ENCODE measurements around the gene AREL1. TPM values are rescaled to one million over a fixed set of nuclear protein-coding genes. Genes with fewer than 3 reads are reported as not detected.

Gene AREL1
- total RNA-seq, 1 donor from 2014 or later = 54.6 TPM

DNA sequence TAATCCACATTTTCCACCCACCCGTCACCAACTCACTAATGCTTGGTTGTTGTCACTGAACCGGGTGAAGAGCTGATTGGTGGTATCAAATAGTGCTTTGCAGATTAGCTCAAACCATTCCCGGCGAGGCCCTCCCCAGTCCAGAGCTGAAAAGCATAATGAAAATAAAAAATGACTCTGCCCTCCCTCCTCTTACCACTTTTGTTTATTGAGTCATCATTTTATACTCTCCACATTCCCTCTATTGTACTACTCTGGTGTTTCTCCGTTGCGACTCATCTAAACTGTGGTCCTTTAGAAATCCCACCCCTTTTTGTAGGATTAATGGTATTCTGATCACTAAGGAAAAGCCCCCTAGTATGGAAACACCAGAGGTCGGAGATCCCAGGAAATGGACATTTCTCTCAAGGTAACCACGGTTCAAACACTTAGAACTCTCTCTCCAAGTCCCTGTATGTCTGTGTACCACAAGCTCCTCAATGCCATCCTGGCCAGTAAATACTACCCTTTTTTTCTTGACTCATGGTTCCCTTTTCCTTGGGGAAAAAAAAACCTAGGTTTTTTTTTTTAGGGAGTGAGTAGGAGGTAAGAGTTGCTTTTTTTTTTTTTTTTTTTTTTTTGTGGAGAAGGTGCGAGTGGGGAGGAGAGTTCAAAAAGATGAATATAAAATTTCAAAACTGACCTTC is 42.0 kb downstream of the AREL1 start:
- Mint-ChIP-seq H3K4me3 (ENCODE audit: unreplicated experiment) (no peak overlapping the region), H3K4me1 (ENCODE audit: low read depth, unreplicated experiment) (peaks cover 27% of the 10 kb centered on the region), H3K27me3 (ENCODE audit: low read depth, unreplicated experiment) (no peaks in the 10 kb centered on the region), H3K36me3 (ENCODE audit: low read depth, unreplicated experiment) (peaks cover 34% of the 10 kb centered on the region), H3K27ac (ENCODE audit: unreplicated experiment) (peak overlapping the region; percentile 80), H3K9me3 (ENCODE audit: unreplicated experiment) (no peaks in the 10 kb centered on the region)
- H3K4me3 ChIP-seq (ENCODE audit: insufficient read depth, low read depth, low read length) = peak overlapping the region; percentile 23
- no peaks in the 10 kb centered on the region for H3K9me3 ChIP-seq (ENCODE audit: insufficient read depth, low read depth, low read length)
- no peaks in the 10 kb centered on the region for H3K79me2 ChIP-seq (ENCODE audit: insufficient read depth, low read length)
- no peak for FAIRE-seq
- H3K9ac ChIP-seq (ENCODE audit: low read length) = peak overlapping the region; percentile 59
- H3K27me3 ChIP-seq (ENCODE audit: insufficient read depth, low read length) = no peaks in the 10 kb centered on the region
- H2AFZ ChIP-seq (ENCODE audit: low read depth, low read length) = no peak overlapping the region
- H3K27ac ChIP-seq (ENCODE audit: low read depth, low read length) = peak overlapping the region; percentile 82
- H3K4me2 ChIP-seq (ENCODE audit: low read length) = peak overlapping the region; percentile 73
- H4K20me1 ChIP-seq (ENCODE audit: insufficient read depth, low read length) = no peaks in the 10 kb centered on the region
- DNase-seq (ENCODE audit: low read depth) = peak; percentile 80
- peaks cover 49% of the 10 kb centered on the region for H3K36me3 ChIP-seq (ENCODE audit: insufficient read depth, low read length)
- peaks cover 31% of the 10 kb centered on the region for H3K4me1 ChIP-seq (ENCODE audit: insufficient read depth, low read length)
- TF ChIP-seq, protein P1, sequence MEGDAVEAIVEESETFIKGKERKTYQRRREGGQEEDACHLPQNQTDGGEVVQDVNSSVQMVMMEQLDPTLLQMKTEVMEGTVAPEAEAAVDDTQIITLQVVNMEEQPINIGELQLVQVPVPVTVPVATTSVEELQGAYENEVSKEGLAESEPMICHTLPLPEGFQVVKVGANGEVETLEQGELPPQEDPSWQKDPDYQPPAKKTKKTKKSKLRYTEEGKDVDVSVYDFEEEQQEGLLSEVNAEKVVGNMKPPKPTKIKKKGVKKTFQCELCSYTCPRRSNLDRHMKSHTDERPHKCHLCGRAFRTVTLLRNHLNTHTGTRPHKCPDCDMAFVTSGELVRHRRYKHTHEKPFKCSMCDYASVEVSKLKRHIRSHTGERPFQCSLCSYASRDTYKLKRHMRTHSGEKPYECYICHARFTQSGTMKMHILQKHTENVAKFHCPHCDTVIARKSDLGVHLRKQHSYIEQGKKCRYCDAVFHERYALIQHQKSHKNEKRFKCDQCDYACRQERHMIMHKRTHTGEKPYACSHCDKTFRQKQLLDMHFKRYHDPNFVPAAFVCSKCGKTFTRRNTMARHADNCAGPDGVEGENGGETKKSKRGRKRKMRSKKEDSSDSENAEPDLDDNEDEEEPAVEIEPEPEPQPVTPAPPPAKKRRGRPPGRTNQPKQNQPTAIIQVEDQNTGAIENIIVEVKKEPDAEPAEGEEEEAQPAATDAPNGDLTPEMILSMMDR (IDR thresholded peaks at IDR 0.05; ENCODE audit: insufficient read depth, low read depth, low read length) = no peak
- no peak for TF ChIP-seq EZH2 (IDR thresholded peaks at IDR 0.05; ENCODE audit: insufficient read depth, low read length)

DNA sequence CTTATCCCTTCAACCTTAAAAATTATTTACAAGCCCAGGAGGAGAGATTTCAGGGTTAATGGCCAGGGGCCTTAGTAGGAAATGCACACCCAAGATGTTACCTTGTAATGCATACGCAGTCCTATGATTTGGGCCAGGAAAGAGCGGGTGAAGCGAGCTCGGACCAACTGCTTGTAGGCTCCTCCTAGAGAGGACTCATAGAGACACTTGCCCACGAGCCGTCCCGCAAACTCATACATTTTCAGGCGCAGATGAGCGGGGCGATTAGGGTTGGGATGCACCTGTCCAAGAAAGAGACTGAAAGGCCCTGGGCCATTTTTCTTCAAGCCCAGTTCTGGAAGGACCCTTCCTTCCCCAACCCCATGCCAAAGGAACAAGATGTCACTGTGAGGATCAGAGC is 43.0 kb downstream of the AREL1 start:
- no peak for FAIRE-seq
- no peaks in the 10 kb centered on the region for H4K20me1 ChIP-seq (ENCODE audit: insufficient read depth, low read length)
- no peak overlapping the region for H3K4me2 ChIP-seq (ENCODE audit: low read length)
- H3K36me3 ChIP-seq (ENCODE audit: insufficient read depth, low read length) = peaks cover 41% of the 10 kb centered on the region
- H3K9ac ChIP-seq (ENCODE audit: low read length) = no peak overlapping the region
- no peak for DNase-seq (ENCODE audit: low read depth)
- no peaks in the 10 kb centered on the region for H3K79me2 ChIP-seq (ENCODE audit: insufficient read depth, low read length)
- Mint-ChIP-seq H3K4me3 (ENCODE audit: unreplicated experiment) (no peak overlapping the region), H3K27me3 (ENCODE audit: low read depth, unreplicated experiment) (no peaks in the 10 kb centered on the region), H3K27ac (ENCODE audit: unreplicated experiment) (no peak overlapping the region), H3K4me1 (ENCODE audit: low read depth, unreplicated experiment) (peaks cover 29% of the 10 kb centered on the region), H3K9me3 (ENCODE audit: unreplicated experiment) (no peaks in the 10 kb centered on the region), H3K36me3 (ENCODE audit: low read depth, unreplicated experiment) (peaks cover 36% of the 10 kb centered on the region)
- peaks cover 31% of the 10 kb centered on the region for H3K4me1 ChIP-seq (ENCODE audit: insufficient read depth, low read length)
- H2AFZ ChIP-seq (ENCODE audit: low read depth, low read length) = no peak overlapping the region
- no peaks in the 10 kb centered on the region for H3K27me3 ChIP-seq (ENCODE audit: insufficient read depth, low read length)
- no peak overlapping the region for H3K4me3 ChIP-seq (ENCODE audit: insufficient read depth, low read depth, low read length)
- TF ChIP-seq, protein P1 (IDR thresholded peaks at IDR 0.05; ENCODE audit: insufficient read depth, low read depth, low read length) = no peak
- no peak for TF ChIP-seq EZH2 (IDR thresholded peaks at IDR 0.05; ENCODE audit: insufficient read depth, low read length)
- no peaks in the 10 kb centered on the region for H3K9me3 ChIP-seq (ENCODE audit: insufficient read depth, low read depth, low read length)
- no peak overlapping the region for H3K27ac ChIP-seq (ENCODE audit: low read depth, low read length)

DNA sequence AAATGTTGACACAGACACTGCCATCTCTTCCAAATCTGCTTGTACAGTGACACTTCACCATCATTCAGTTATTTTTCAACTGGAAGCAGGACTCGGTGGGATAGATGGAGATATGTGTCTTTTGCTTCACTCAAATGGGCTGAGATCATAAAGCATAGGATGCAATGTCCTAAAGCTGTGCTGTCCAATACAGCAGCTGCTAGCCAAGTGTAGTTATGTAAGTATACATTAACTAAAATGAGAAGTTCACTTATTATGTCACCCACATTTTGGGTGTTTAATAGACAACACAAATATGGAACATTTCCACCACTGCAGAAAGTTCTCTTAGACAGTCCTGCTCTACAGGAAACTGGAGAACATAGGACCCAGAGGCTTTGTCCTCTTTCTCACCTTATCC is 43.6 kb downstream of the AREL1 start:
- Histone ChIP-seq H3K27ac (ENCODE audit: low read depth, low read length) (no peak overlapping the region), H3K4me3 (ENCODE audit: insufficient read depth, low read depth, low read length) (no peak overlapping the region), H3K9me3 (ENCODE audit: insufficient read depth, low read depth, low read length) (no peaks in the 10 kb centered on the region), H3K9ac (ENCODE audit: low read length) (no peak overlapping the region), H2AFZ (ENCODE audit: low read depth, low read length) (no peak overlapping the region), H3K36me3 (ENCODE audit: insufficient read depth, low read length) (peaks cover 43% of the 10 kb centered on the region), H3K79me2 (ENCODE audit: insufficient read depth, low read length) (no peaks in the 10 kb centered on the region), H3K27me3 (ENCODE audit: insufficient read depth, low read length) (no peaks in the 10 kb centered on the region), H4K20me1 (ENCODE audit: insufficient read depth, low read length) (no peaks in the 10 kb centered on the region), H3K4me1 (ENCODE audit: insufficient read depth, low read length) (peaks cover 31% of the 10 kb centered on the region), H3K4me2 (ENCODE audit: low read length) (no peak overlapping the region)
- peaks cover 29% of the 10 kb centered on the region for H3K4me1 Mint-ChIP-seq (ENCODE audit: low read depth, unreplicated experiment)
- H3K27me3 Mint-ChIP-seq (ENCODE audit: low read depth, unreplicated experiment) = no peaks in the 10 kb centered on the region
- peaks cover 36% of the 10 kb centered on the region for H3K36me3 Mint-ChIP-seq (ENCODE audit: low read depth, unreplicated experiment)
- TF ChIP-seq EZH2 (IDR thresholded peaks at IDR 0.05; ENCODE audit: insufficient read depth, low read length) = no peak
- TF ChIP-seq, protein P1 (IDR thresholded peaks at IDR 0.05; ENCODE audit: insufficient read depth, low read depth, low read length) = no peak
- no peak overlapping the region for H3K27ac Mint-ChIP-seq (ENCODE audit: unreplicated experiment)
- H3K9me3 Mint-ChIP-seq (ENCODE audit: unreplicated experiment) = no peaks in the 10 kb centered on the region
- FAIRE-seq = no peak
- no peak for DNase-seq (ENCODE audit: low read depth)
- no peak overlapping the region for H3K4me3 Mint-ChIP-seq (ENCODE audit: unreplicated experiment)

Measured in astrocyte (in vitro differentiated cells and primary cell).